Measurements from ENCODE around the gene TMCC2.

DNA sequence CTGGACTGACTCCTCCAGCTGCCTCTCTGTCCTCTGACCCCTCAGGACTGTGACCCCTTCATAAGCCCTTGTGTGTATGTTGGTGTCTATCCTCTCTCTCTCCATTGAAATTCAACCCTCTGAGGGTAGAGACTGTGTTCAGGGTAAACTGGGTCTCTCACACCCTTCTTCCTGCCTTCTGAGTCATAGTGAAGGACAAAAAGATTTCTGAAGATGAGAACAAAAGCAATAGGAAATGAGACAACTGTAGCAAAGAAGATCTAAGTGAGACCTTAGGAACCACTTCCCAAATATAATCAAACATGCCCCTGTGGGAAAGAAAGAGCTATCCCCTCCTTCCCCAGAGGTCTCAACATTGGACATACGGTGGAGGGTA is 76.9 kb downstream of the TMCC2 start:
- TF ChIP-seq, protein P1, sequence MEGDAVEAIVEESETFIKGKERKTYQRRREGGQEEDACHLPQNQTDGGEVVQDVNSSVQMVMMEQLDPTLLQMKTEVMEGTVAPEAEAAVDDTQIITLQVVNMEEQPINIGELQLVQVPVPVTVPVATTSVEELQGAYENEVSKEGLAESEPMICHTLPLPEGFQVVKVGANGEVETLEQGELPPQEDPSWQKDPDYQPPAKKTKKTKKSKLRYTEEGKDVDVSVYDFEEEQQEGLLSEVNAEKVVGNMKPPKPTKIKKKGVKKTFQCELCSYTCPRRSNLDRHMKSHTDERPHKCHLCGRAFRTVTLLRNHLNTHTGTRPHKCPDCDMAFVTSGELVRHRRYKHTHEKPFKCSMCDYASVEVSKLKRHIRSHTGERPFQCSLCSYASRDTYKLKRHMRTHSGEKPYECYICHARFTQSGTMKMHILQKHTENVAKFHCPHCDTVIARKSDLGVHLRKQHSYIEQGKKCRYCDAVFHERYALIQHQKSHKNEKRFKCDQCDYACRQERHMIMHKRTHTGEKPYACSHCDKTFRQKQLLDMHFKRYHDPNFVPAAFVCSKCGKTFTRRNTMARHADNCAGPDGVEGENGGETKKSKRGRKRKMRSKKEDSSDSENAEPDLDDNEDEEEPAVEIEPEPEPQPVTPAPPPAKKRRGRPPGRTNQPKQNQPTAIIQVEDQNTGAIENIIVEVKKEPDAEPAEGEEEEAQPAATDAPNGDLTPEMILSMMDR (IDR thresholded peaks at IDR 0.05; ENCODE audit: low read length): no peak
- no peak for TF ChIP-seq EZH2 (optimal IDR thresholded peaks at IDR 0.05; ENCODE audit: low read depth, low read length)
